ENCODE data around the gene MS4A6E. TPM values are rescaled to one million over a fixed set of nuclear protein-coding genes. Genes with fewer than 3 reads are reported as not detected.

The MS4A6E gene
- total RNA-seq = not detected in 2 replicates

GRCh38 chr11:60326955-60327354, at the start of gene MS4A6E:
TSS of gene MS4A6E (plus strand) at chr11:60327255. CDS start at chr11:60334896, 7,641 bp downstream.

GRCh38 chr11:60280412-60280811, 46.6 kb upstream of the MS4A6E start, which contains the start of gene MS4A4A:
TSS of gene MS4A4A (plus strand) at chr11:60280666. CDS start at chr11:60280676, 10 bp downstream.

GRCh38 chr11:60378354-60378753, 51.3 kb downstream of the MS4A6E start, which contains the start of gene MS4A7:
TSS of gene MS4A7 (plus strand) at chr11:60378532. CDS start at chr11:60383142, 4,610 bp downstream.

Other genes starting within 250 kb of the MS4A6E start
- not detected in 2 replicates for gene MS4A2, start 238.6 kb upstream of the MS4A6E start, total RNA-seq
- not detected in 2 replicates for gene MS4A6A, start 144.2 kb upstream of the MS4A6E start, total RNA-seq
- not detected in 2 replicates for gene MS4A4E, start 84.1 kb upstream of the MS4A6E start, total RNA-seq
- gene MS4A4A, start 46.6 kb upstream of the MS4A6E start, total RNA-seq = not detected in 2 replicates
- gene MS4A7, start 51.3 kb downstream of the MS4A6E start, total RNA-seq = not detected in 2 replicates
- not detected in 2 replicates for gene MS4A14, start 69.2 kb downstream of the MS4A6E start, total RNA-seq
- not detected in 2 replicates for gene MS4A5, start 102.3 kb downstream of the MS4A6E start, total RNA-seq
- gene MS4A1, start 128.6 kb downstream of the MS4A6E start, total RNA-seq = not detected in 2 replicates
- gene MS4A12, start 165.5 kb downstream of the MS4A6E start, total RNA-seq = not detected in 2 replicates
- not detected in 2 replicates for gene MS4A13, start 188.1 kb downstream of the MS4A6E start, total RNA-seq

Measured in airway epithelial cell (primary cell).